Left lung (tissue), 10 donors: ENCODE measurements around the gene ABCC5. TPM values are rescaled to one million over a fixed set of nuclear protein-coding genes. Genes with fewer than 3 reads are reported as not detected.

Experiments
- ATAC-seq: fragments of 200-7000 bp; cut with Tn5 transposase; one replicate; pipeline ENCODE4 v1.9.1; 2020; ENCODE audit warnings: moderate library complexity
- DNase-seq, 4 donors: peaks; one replicate each; pipeline ENCODE4 v3.0.0-alpha.2; 2013 to 2020
- H3K27ac ChIP-seq, 2 donors: fragments of 200-600 bp; sonication (generic) in 1 of 2; one replicate each; pipeline versions ENCODE4 v1.5.0 to v1.8.0; 2020 to 2021
- H3K27me3 ChIP-seq, 2 donors: fragments of 200-600 bp; sonication (generic) in 1 of 2; one replicate each; pipeline versions ENCODE4 v1.5.0 to v1.8.0; 2020 to 2021
- H3K36me3 ChIP-seq, 2 donors: fragments of 200-600 bp; sonication (generic) in 1 of 2; one replicate each; pipeline versions ENCODE4 v1.5.0 to v1.8.0; 2020 to 2021
- H3K4me1 ChIP-seq, 2 donors: fragments of 200-600 bp; one replicate each; pipeline ENCODE4 v1.8.0; 2021
- H3K4me3 ChIP-seq, 2 donors: fragments of 200-600 bp; sonication (generic) in 1 of 2; one replicate each; pipeline versions ENCODE4 v1.5.0 to v1.8.0; 2020 to 2021; ENCODE audit warnings: mild to moderate bottlenecking in 1 of 2
- H3K9me3 ChIP-seq, 2 donors: fragments of 200-600 bp; sonication (generic) in 1 of 2; one replicate each; pipeline versions ENCODE4 v1.5.0 to v1.8.0; 2020 to 2021
- CTCF ChIP-seq, 2 donors: fragments of 200-600 bp; sonication (generic) in 1 of 2; IDR thresholded peaks; one replicate each; pipeline versions ENCODE4 v1.5.0 to v1.8.0; 2021; ENCODE audit warnings: antibody characterized with exemption in 2 of 2
- intact Hi-C, 2 donors: fragments of 100-400 bp; cut with DNase I; formaldehyde crosslinking; loops; one replicate each; pipeline versions ENCODE4 v1.11.2 to v1.14.2; 2022
- polyA plus RNA-seq, 6 donors: library from polyadenylated mRNA; unstranded; fragments of 120-200 nt; gene quantifications; one replicate each; pipeline ENCODE4 v1.2.1, GENCODE V29; 2013; ENCODE audit not compliant: insufficient read length in 6 of 6
- total RNA-seq, 2 donors: library from RNA; stranded (reverse); fragmentation: NEBNext Ultra II Directional; extraction: Animal tissue kit (Norgen Biotek cat#: 25700); gene quantifications; one replicate each; pipeline ENCODE4 v1.2.1, GENCODE V29; 2021
- donor health status: DM: no; HTN: yes; CAD: no.
- donor health status: DM: no; HTN: no; CAD: no.

Gene ABCC5
- total and polyA plus RNA-seq, 8 donors = 37.7 to 96.4 (median 78.1) TPM

DNA sequence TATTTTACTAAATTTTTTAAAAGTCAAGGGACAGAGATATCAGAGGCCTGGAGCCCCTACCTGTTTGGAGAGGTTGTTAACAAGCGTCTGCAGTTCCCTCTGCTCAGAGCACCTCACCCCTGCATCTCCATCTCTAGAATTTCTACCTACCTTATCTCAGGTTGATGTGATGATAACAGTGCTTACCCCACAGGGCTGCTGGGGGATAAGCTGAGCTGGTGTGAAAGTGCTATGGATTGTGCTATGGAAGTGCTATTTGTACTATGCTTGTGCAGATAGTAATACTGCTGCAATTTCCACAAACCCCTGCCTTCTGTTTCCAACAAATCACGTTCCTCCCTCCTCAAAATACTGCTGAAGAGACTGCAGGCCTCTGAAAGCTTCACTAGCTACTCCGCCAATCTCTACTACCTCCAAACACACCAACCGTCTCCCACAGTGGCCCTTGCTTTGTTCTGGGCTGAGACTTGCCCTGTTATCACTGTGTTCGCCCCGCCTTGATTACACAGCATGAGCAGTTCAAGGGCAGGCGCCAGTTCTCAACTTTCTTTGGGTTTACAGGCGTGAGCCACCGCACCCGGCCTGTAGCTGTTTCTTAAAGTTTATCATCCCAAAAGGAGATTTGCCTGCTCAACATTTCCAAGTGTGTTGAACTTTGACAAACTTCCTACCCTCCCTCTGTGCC is 104.6 kb downstream of the ABCC5 start:
- no peaks in the 10 kb centered on the region for H3K36me3 ChIP-seq
- no peak for TF ChIP-seq CTCF (IDR thresholded peaks at IDR 0.05)
- intact Hi-C loops = no loop called here
- H3K4me3 ChIP-seq = no peak overlapping the region
- DNase-seq (no peak), ATAC-seq (no peak)
- H3K9me3 ChIP-seq = no peaks in the 10 kb centered on the region
- H3K4me1 ChIP-seq = no peaks in the 10 kb centered on the region
- no peaks in the 10 kb centered on the region for H3K27me3 ChIP-seq
- no peak overlapping the region for H3K27ac ChIP-seq

DNA sequence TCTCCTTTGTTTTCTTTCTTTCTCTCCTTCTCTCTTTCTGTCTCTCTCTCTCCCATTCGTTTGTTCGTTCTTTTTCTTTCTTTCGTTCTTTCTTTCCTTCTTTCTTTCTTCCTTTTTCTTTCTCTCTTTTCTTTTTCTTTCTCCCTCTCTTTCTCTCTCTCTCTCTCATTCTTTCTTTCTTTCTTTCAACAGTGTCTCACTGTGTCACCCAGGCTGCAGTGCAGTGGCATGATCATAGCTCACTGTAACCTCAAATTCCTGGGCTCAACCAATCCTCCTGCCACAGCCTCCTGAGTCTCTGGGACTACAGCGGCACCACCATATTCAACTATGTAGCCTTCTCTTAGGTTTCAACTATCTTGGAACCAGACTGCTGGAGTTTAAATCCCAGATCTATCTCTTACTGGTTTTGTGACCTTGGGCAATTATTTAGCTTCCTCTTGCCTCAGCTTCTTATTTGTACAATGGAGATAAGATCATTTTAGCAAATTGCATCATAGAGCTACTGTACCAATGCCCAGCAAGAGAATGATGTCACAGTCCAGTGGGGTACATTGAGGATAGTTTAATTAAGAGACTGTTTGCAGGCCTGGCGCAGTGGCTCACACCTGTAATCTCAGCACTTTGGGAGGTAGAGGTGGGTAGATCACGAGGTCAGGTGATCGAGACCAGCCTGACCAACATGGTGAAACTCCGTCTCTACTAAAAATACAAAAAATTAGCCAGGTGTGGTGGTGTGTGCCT is 105.7 kb downstream of the ABCC5 start:
- ATAC-seq (no peak), DNase-seq (no peak)

GRCh38 chr3:183911087-183911486 is 106.6 kb downstream of the ABCC5 start:
- H3K36me3 ChIP-seq = no peaks in the 10 kb centered on the region
- no peaks in the 10 kb centered on the region for H3K27me3 ChIP-seq
- TF ChIP-seq CTCF (IDR thresholded peaks at IDR 0.05) = no peak
- no peak overlapping the region for H3K27ac ChIP-seq
- intact Hi-C loops = no loop called here
- DNase-seq (no peak), ATAC-seq (no peak)
- H3K9me3 ChIP-seq = no peaks in the 10 kb centered on the region
- no peaks in the 10 kb centered on the region for H3K4me1 ChIP-seq
- no peak overlapping the region for H3K4me3 ChIP-seq

More for the DNA sequence above, 105.7 kb downstream of the ABCC5 start:
- no peaks in the 10 kb centered on the region for H3K9me3 ChIP-seq
- H3K4me1 ChIP-seq = no peaks in the 10 kb centered on the region
- no peaks in the 10 kb centered on the region for H3K27me3 ChIP-seq
- intact Hi-C loops = no loop called here
- no peaks in the 10 kb centered on the region for H3K36me3 ChIP-seq
- H3K4me3 ChIP-seq = no peak overlapping the region
- no peak overlapping the region for H3K27ac ChIP-seq
- TF ChIP-seq CTCF (IDR thresholded peaks at IDR 0.05) = no peak

DNA sequence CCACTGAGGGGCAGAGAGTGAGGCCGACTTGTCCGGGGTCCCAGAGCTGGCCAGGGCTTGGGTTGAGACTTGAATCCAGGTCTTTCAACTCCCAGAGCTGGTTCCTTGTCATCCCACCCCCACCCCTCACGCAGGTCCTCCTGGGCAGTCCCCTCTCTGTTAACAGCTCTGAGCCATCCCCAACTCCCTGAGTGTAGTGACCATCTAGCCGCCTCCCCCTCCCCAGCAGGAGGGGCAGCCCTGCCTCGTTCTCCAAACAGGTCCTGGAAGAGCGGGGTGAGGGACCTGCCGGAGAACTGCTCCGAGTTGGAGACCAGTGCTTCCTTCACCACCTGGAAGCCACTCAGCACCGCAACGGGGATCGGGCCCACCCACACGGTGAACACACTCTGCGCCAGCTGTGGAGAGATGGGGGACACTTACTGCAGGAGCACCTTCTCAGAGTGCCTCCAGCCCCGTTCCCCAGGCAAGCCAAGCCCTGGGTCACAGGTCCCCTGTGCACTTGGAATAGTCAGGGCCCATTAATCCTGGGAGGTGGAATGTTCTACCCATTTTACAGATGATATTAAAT is 108.6 kb downstream of the ABCC5 start:
- H3K4me3 ChIP-seq = no peak overlapping the region
- H3K27ac ChIP-seq = no peak overlapping the region
- H3K27me3 ChIP-seq = no peaks in the 10 kb centered on the region
- H3K36me3 ChIP-seq = no peaks in the 10 kb centered on the region
- intact Hi-C loops = no loop called here
- TF ChIP-seq CTCF (IDR thresholded peaks at IDR 0.05) = no peak
- DNase-seq (no peak), ATAC-seq (no peak)
- no peaks in the 10 kb centered on the region for H3K4me1 ChIP-seq
- no peaks in the 10 kb centered on the region for H3K9me3 ChIP-seq

DNA sequence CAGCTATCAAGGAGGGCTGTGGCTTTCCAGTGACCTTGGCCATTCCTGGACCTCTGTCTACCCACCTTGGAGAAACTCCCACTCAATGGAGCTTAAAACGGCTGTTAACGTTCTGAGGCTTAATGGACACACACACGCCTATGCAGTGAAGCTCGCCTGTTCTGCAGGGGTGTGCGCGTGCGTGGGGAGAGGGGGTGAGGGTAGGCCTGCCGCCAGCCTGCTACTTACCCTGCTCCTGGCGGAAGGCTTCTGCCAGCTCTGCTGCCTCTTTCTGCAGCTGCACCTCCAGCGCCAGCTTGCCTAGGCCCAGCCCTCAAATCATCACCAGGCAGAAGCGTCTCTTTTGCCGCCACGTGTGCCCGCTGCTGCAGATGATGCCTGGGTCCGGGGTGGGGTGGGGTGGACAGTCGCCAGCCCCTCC is 109.8 kb downstream of the ABCC5 start:
- Histone ChIP-seq H3K4me1 (no peaks in the 10 kb centered on the region), H3K9me3 (no peaks in the 10 kb centered on the region), H3K4me3 (no peak overlapping the region), H3K27me3 (no peaks in the 10 kb centered on the region), H3K36me3 (no peaks in the 10 kb centered on the region), H3K27ac (no peak overlapping the region)
- ATAC-seq (no peak), DNase-seq (no peak)
- TF ChIP-seq CTCF (IDR thresholded peaks at IDR 0.05) = no peak
- intact Hi-C loops = no loop called here
